ENCODE measurements around the gene TMC5.

TMC5 gene

DNA sequence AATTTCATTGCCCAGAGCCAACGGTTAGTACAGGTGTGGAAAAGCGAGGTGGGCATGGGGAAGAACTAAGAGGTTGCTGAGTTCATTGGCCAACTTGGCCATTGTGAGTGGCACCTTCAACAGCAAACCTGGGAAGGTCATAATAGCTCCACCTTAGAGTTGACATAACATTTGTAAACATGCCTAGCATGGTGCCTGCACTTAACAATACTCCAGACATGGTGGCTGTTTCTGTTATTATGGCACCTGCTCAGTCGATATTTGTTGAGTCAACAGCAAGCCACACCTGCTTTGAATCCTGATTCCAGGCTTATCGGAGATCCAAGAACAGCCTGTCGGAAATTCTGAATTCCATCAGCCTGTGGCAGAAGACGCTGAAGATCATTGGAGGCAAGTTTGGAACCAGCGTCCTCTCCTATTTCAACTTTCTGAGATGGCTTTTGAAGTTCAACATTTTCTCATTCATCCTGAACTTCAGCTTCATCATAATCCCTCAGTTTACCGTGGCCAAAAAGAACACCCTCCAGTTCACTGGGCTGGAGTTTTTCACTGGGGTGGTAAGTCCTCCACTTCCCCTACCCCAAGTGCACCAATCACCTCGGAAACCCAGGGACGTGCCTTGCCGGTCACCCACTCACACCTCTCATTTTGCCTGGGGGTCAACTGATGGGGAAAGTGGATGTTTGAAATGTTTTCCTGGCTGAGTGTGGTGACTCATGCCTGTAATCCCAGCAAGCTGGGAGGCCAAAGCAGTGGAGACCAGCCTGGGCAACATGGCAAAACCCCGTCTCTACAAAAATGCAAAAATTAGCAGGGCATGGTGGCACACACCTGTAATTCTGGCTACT, 46.0 kb downstream of the TMC5 start:
- DNase-seq: no peak

DNA sequence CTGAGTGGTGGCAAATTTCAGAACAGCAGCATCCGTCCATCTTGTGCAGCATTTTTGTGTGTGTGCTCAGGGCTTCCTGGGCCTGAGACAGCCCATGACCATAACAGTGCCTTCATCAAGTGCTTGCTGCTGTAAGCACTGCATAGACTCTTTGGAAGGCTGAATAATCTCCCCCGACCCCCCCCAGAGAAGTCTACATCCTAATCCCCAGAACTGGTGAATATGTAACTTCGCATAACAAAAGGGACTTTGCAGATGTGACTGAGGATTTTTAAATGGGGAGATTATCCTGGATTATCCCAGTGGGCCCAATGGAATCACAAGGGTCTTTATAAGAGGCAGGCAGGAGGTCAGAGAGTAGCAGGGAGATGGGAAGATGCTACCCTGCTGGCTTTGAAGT, 50.6 kb downstream of the TMC5 start:
- DNase-seq: no peak

DNA sequence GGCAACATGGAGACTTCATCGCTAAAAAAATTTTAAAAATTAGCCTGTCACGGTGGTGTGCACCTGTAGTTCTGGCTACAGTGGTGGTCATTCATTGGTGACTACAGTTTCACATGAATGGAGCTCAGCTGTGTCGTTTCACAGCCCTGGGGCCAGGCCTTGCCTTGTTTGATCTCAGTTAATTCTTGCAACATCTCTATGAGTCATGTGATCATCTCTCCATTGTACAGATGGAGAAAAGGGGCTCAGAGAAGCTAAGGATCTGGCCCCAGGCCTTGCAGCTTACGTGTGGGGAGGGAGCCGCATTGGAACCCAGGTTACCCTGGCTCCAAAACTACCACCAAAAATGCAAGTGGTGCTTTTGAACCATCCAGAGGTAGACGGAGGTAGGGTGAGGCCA, 54.8 kb downstream of the TMC5 start:
- no peak for DNase-seq

DNA sequence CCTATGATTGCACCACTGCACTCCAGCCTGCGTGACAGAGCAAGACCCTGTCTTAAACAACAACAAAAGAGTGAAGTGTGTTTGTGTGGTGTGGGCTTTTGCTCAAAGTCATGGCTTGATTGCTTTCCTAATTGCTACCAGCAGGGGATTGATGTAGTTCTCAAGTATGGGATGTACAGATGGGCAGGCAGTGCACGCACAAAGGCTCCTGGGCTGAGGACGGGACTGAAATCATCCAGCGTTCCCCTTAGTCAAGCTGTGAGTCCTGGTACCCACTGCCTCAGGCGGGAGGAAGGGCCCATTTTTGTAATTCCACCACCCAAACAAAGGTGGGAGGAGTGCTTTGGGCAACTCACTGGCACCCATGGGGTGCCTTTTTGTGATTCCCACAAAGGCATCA, 56.9 kb downstream of the TMC5 start:
- no peak for DNase-seq

DNA sequence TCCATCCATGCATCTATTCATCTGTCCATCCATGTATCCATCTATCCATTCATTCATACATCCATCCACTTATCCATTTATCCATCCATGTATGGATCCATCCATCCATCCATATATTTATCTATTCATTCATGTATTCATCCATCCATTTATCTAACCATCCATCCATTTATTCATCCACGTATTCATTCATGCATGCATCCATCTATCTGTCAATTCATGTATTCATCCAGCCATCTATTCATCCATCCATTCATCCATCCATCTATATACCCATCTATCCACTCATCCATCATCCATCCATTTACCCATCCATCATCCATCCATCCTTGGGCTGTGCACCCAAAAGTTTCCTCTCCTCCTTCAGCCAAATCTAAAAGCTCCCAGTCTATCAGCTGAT, 60.8 kb downstream of the TMC5 start:
- DNase-seq: no peak

DNA sequence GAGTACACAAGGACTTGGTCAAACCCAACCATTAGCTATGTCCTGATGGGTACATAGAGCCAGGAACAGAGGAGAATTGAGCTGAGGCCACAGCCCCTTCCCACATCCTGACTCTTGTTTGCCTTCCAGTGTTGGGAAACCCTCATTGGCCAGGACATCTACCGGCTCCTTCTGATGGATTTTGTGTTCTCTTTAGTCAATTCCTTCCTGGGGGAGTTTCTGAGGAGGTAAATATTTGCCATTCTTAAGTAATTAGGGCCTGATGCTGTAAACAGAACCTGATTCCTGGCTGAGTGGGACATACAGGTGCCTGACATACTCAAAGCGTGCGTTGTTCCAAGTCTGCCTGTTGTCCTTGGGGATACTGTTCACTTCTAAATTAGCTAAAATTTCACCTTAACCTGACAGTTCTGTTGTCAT, 61.6 kb downstream of the TMC5 start:
- DNase-seq: no peak

DNA sequence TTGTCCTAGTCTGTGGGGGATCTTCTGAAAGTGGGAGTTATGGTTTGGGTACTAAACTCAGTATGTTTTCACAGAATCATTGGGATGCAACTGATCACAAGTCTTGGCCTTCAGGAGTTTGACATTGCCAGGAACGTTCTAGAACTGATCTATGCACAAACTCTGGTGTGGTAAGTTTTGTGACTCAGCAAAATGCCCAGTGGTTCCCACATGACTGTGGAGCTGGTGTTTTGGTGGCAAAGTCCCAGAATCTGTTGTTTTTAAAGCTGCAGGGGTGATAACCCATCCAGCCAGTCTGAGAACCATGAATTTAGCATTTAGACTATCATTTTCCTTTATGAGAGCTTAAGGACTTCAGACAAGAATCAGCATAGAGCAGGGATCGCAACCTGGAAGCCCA, 63.6 kb downstream of the TMC5 start:
- DNase-seq: no peak

DNA sequence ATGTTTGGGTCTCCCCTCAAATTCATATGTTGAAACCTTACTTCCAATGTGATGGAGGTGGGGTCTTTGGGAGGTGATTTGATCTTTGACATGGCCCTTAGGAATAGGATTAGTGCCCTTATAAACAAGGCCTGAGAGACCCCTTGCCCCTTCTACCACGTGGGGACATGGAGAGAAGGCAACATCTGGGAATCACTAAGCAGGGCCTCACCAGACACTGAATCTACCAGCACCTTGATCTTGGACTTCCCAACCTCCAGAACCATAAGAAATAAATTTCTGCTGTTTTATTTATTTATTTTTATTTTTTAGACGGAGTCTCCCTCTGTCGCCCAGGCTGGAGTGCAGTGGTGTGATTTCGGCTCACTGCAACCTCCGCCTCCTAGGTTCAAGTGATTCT, 64.1 kb downstream of the TMC5 start:
- DNase-seq: no peak

DNA sequence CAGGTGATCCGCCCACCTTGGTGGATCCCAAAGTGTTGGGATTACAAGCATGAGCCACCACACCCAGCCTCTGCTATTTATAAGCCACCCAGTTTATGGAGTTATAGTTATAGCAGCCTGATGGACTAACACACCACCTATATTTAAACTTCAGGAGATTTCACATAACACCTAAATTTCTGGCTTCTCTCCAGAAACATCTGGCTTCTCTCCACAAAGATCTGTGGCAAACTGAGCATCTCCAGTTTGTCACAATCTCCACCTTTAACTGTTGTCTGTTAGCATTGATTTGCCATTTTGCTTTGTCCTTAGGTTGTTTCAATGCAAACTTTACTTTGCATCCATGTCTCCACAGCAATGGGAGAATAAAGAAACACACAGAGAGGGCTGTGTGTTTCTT, 64.6 kb downstream of the TMC5 start:
- DNase-seq: no peak

DNA sequence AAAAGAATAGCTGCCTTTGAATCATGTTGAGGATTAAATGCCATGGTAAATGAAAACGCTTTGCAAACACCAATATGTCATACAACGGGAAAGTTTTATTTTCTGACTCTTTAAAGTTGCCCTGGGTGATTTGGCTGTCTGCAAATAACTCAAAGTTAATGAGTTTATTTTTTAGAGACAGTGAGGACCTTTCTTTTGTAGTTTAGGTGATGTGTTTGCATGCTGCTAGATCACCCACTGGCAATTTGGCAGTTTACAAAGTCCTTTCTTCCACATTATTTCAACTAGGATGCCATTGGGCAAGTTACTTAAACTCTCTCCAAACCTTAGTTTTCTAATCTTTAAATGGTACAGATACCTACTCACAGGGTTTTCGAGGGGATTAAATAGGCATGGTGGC, 66.4 kb downstream of the TMC5 start:
- DNase-seq: no peak

DNA sequence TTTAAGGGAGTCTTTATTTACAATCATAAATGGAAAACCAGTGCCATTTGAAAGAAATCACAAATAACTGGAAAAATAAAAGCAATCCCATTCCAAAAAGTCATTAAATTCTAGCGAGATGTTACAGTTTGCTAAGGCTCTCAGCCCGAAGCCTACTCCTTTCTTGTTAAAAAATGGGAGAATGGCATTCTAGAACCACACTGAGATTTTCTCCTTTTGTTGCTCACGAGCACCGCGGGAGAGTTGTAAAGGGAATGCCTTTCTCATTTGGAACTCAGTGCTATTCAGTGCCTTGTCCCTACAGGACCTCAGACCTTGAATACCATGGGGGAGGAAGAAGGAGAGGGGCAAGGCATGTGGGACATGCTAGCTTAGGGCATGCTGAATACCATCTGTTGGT, 67.9 kb downstream of the TMC5 start:
- no peak for DNase-seq

DNA sequence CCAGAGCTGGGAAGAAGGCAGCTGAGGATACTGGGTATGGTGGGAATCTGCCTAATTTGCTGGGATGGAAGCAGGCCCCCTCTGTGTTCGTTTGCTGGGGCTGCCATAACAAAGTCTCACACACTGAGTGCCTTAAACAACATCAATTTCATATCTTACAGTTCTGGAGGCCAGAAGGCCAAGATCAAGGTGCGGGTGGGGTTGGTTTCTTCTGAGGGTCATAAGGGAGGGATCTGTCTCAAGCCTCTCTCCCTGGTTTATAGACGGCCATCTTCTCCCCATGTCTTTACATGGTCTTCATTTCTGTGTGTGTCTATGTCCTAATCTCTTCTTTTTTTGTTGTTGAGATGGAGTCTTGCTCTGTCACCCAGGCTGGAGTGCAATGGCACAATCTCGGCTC, 68.4 kb downstream of the TMC5 start:
- DNase-seq: no peak

DNA sequence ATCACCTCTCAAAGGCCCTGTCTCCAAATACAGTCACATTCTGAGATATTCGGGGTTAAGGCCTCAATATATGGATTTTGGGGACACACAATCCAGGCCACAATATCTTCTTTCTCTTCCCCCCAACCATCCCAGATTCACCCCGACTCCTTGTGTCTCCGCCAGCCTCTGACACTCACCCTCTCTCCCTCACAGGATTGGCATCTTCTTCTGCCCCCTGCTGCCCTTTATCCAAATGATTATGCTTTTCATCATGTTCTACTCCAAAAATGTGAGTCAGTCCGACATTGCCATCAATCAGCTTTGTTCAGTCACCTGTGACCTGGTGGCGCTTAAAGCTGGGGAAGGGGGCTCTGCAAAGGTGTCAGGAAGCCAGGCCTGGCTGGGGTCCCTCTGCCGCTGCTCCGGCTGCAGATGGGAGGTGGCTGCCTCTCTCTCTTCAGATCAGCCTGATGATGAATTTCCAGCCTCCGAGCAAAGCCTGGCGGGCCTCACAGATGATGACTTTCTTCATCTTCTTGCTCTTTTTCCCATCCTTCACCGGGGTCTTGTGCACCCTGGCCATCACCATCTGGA, 69.2 kb downstream of the TMC5 start:
- DNase-seq: no peak

DNA sequence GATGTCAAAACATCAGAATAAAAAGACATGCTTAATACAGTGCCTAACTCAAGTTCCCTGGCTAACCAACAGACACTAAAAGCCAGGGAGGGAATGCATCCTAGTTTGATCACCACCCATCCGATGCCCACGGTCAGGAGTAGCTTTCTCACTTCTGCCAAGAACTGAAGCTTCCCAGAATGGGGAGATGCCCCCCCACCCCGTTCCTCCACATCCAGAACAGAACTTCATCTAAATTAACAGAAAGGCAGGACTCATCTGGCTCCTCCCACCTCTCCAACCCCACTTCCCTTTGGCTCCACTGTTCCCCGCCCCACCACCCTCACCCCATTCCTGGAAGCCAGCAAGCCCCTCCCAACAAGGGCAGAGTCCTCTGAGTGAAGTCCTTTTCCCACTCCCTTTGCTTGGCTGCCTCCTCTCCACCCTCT, 70.5 kb downstream of the TMC5 start:
- DNase-seq: no peak

DNA sequence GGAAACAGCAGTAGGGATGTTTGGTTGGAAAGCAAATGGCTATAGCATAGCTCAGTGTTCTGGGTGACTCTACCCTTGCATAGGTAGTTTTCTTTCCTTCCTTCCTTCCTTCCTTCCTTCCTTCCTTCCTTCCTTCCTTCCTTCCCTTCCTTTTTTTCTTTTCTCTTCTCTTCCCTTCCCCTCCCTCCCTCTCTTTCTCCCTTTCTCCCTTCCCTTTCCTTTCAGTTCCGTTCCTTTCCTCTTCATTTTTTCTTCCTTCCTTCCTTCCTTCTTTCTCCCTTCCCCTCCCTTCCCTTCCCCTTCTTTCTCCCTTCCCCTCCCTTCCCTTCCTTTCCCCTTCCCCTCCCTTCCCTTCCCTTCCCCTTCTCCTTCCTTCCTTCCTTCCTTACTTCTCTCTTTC, 72.9 kb downstream of the TMC5 start:
- DNase-seq: no peak

DNA sequence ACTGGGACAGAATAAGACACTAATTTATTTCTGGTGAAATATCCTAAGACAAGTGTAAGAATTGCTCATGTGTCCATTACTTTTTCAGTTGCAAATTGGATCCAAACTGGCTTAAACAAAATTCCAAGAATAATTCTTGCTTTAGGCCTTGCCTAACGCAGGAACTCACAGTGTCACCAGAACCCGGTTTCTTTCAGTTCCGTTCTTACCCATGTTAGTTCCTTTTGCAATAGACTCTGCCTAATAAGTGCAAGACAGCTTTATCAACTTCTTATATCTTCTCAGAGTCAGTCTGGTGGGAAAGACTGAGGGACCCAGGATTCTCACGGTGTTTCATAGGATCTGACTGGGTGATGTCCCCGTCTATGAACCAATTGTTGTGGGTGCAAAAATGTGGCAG, 79.5 kb downstream of the TMC5 start:
- no peak for DNase-seq

DNA sequence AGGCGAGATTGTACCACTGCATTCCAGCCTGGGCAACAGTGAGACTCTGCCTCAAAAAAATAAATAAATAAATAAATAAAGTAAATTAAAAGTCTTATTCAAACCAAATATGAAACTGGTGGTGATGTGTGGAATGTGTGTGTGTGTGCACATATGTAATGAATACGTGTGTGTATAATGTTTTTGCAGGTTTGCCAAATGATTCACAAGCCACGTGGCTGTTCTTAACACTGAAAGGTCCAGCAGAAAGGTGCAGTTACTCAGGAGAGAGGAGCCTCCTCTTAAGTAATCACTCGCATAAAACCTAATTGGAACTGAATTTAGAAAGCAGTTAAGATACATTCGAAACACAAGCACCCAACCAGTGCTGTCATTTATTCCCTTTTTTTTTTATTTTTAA, 81.3 kb downstream of the TMC5 start:
- no peak for DNase-seq

DNA sequence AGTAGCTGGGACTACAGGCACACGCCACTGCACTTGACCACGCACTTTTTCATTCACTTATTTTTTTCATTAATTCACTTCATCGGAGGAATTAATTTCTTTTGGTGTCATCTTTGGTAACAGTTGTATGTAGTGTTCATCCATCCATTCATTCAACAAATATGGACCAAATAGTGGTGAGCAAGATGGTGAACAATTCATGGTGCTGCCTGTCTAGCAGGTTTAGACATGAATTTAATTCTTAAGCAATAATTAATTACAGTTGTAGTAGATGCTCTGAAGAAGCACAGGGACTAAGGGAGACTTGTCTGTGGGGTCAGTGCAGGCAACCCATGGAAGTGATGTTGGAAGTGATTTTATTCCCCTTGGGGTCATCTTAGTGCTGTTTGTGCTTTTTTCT, 81.8 kb downstream of the TMC5 start:
- DNase-seq: no peak

DNA sequence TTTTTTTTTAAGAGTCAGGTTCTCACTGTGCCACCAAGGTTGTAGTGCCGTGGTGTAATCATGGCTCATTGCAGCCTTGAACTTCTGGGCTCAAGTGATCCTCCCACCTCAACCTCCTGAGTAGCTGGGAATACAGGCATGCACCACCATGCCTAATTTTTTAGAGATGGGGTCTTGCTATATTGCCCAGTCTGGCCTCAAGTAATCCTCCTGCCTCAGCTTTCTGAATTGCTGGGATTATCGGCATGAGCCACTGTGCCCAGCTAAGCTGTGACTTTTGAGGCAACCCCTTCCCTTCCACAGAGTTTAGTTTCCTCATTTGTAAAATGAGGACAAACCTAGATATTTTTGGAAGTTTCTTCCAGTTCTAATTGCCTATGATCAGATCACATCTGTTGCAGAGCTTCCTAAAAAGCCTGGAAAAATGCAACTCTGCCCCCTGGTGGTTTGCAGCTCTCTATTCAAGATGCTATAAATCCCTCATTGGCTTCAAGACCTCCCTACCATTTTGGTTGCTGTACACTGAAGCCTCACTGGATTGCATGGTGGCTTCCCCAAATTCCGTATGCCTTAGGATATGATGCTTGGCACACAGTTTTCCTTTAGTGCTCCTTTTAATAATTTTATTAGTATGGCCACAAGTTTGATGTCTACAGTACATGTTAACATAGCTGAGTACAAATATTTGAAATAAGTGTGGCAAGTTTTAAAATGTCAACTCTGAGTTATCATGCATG, 84.9 kb downstream of the TMC5 start:
- peak; percentile 66 for DNase-seq

DNA sequence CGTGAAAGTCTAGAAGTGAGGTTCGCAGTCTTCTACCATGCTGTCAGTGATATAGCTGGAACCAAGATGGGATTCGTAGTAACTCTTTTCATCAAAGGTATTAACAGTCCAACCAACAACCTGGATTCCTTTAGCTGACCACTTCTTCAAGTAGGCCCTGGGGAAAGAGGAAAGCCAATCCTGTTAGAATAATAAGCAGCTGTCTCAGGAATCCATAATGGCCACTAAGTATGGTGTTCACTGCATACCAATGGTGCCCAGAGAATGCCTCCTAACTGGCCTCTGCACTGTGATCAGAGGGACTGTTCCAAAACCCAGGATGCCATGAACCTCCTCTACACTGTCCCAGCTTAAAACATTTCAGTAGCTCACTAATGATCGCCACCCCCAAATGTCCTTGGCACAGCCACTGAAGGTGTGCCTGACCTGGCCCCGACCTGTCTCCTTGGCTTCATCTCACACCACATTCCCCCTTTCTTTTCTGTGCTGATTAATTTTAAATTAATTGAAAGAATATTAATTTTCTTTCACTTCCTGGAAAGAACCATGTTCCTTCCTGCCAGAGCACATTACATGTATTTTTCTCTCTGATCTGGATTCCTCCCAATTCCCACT, 85.9 kb downstream of the TMC5 start:
- DNase-seq: no peak

DNA sequence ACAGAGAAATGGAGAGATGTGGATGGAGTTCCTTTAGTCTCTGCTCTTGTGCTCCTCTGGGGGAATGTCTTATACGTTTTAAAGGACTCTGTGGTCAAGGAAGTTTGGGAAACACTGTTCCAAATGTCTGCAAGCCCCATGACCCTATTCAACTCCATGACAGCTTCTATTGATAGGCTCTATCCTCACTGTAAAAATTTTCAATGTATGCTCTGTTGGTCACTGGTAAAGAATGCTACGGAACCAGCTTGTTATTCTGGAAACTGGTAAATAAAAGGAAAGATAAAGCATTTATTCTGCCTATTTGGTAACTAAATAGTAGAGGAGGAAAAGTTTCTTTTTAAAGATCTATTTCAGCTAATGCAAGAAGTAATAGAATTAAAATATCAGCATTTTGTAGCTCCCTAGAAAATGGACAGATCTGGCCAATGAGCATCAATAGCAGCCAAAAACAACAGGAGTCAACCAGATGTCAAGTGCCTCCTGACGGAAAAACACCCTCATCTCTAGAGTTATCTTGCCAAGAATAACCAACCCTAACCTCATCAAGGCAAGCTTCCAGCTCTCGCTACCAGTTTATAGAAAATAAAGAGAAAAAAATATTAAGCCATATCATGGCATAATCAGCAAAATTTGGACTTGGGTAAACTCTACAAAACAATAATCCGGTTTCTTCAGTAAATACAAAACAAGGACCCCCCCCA, 88.1 kb downstream of the TMC5 start:
- no peak for DNase-seq

DNA sequence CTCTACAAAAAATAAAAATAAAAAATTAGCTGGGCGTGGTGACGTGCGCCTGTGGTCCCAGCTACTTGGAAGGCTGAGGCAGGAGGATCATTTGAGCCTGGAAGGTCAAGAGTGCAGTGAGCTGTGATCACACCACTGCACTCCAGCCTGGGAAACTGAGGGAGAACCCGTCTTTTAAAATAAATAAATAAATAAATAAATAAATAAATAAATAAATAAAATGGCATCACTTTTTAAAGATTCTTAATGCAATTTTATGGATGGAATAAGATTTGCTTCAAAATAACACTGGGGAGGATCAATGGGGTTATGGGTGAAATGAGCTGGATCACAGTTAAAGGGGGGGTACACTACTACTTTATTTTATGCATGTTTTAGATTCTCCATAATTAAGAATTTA, 89.3 kb downstream of the TMC5 start:
- DNase-seq: no peak

DNA sequence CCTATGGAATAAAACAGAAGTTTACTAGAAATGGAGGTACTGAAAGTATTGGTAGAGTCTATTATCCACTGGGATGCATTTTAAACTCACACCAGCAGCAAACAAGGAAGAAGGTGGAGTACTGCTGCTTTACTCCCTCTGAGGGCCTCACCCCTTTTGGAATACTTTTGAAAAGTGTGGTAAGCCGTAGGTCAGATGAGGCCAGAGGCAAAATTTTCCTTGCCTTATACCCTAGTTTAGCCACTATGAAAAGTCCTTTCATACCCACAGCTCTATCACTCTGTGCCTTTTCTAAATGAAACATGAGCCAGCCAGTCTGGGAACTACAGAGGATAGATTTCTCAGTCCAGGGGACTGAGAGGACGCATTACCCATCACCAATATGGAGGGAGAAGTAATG, 90.2 kb downstream of the TMC5 start:
- no peak for DNase-seq
